HG02623 (cell line): Measurements from ENCODE around the gene DNAH1.
"Not testable (repeated sequence)": the region's sequence is repeated elsewhere in the genome, so short reads cannot be mapped to it uniquely, and the experiment has no call there.

Source experiments
- ATAC-seq: cut with Tn5 transposase; IDR thresholded peaks from one replicate; pipeline ENCODE4 v1.9.1; 2021; ENCODE audit warnings: moderate library complexity; ENCODE audit not compliant: unreplicated experiment

The DNAH1 gene

DNA sequence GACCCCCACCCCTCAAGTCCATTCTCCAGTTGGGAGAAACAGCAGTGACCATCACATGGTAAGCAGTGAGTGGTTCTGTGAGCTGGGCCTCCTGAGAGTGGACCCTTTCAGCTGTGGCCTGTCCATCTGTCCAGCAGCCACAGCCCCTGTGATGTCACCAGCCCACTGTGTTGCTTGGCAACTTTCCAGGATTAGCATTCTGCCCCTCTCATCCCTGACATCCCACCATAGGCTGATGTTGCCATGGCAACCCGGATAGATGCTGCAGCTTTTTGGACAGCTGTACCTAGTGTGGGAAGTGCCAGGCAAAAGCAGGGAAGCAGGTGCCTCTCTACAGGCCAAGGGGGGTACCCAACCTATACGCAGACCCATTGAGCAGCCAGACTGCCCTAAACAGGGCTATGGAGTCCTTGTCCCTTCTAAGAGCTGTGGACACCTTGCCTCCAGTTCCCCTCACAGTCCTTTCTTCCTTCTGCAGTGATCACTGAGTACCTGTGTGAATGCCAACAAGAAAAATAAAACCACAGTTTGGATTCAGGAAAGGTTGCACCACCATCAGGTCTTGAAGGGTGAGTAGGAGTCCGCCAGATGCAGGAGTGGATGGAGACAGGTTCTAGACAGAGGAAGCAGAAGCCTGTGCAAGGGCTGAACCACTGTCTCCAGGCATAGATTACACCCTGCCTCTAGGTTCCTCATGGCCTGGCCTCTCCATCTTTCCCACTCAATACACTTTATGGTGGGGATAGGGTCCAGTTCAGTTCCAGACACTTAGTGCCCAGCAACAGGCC lies at the start of gene DNAH1:
TSS of gene DNAH1 (plus strand) at position 343 of the 788 bp plus-strand sequence. CDS start 6,124 bp downstream, outside the sequence.
- ATAC-seq, result no peak

DNA sequence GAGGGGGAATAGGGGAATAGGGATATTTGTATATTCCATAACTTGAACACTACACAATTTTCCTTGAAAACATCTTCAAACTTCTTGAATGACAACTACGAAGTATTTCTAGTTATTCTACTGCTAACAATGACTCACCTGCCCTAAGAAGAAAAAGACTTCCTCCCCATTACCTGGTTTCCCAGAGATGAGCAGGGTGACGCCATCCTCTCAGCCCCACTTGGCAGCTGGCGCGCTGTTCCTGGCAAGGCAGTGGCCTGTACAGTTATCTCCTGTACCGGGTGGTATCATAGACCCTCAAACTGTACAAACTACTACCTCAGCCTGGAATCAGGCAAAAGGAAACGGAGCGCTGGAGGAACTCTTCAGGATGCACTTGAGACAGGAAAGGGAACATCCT lies 48.1 kb upstream of the DNAH1 start:
- ATAC-seq, result no peak

DNA sequence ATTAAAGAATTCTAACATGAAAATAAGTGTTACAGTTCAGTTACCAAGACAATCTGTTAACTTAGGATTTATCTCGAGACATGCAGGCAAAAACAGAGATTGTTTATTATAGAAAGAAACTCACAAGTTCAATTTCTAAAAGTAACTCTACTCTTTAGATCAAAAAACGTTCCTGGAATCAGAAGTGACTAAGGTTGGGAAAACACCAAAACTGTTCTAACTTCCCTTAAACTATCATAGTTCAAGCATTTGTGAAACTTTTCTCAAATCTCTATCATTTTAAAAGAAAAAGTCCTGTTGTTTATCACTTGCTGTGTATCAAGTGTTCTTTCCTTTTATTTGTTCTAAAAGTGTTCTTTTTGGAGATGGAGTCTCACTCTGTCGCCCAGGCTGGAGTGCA lies 46.3 kb upstream of the DNAH1 start:
- no peak for ATAC-seq

DNA sequence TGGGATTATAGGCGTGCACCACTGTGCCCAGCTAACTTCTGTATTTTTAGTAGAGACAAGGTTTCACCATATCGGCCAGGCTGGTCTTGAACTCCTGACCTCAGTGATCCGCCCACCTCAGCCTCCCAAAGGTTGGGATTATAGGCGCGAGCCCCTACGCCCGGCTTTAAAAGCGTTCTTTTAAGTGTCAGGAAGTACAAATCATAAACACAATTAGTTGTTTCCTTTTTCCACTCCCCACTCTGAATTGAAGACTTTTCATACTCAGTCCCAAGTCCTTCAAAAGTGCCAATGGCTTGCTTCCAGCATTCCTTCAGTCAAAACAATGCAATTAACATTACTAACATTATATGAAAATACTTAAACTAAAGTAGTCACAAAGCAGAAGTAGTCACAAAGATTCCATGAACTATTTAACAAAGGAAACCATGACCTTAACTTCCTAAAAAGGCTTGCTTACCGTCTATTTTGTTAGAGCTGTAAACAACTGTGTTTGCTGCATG lies 45.8 kb upstream of the DNAH1 start:
- ATAC-seq, result no peak

DNA sequence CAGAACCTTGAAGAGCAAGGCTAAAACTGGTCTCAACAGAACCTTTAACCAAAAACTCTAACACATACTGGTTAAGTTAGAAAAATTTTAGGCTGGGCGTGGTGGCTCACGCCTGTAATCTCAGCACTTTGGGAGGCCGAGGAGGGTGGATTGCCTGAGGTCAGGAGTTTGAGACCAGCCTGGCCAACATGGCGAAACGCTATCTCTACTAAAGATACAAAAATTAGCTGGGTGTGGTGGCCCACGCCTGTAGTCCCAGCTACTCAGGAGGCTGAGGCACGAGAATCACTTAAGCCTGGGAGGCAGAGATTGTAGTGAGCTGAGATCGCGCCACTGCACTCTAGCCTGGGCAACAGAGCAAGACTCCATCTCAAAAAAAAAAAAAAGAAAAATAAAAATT lies 43.9 kb upstream of the DNAH1 start:
- not testable (repeated sequence) for ATAC-seq

DNA sequence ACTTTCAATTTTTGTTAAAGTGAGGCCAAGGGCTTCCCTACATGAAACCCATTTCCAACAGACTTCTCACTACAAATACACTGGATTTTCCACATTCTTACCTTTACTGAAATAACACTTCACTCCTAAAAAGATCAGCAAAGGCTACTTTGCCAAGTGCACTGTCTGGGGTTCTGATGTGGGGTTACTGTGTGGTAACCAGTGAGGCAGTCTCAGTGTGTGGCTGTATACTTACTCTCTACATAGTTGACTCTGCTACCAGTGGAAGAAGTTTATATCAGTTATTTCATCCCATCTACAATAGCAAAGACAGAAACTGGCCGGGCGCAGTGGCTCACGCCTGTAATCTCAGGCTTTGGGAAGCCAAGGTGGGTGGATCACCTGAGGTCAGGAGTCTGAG lies 43.3 kb upstream of the DNAH1 start:
- ATAC-seq, result no peak

DNA sequence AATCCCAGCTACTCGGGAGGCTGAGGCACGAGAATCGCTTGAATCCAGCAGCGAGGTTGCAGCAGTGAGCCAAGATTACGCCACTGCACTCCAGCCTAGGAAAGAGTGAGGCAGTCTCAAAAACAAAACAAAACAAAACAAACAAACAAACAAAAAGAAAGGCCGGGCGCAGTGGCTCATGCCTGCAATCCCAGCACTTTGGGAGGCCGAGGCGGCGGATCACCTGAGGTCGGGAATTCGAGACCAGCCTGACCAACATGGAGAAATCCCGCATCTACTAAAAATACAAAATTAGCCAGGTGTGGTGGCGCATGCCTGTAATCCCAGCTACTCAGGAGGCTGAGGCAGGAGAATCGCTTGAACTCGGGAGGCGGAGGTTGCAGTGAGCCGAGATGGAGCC lies 41.3 kb upstream of the DNAH1 start:
- not testable (repeated sequence) for ATAC-seq

DNA sequence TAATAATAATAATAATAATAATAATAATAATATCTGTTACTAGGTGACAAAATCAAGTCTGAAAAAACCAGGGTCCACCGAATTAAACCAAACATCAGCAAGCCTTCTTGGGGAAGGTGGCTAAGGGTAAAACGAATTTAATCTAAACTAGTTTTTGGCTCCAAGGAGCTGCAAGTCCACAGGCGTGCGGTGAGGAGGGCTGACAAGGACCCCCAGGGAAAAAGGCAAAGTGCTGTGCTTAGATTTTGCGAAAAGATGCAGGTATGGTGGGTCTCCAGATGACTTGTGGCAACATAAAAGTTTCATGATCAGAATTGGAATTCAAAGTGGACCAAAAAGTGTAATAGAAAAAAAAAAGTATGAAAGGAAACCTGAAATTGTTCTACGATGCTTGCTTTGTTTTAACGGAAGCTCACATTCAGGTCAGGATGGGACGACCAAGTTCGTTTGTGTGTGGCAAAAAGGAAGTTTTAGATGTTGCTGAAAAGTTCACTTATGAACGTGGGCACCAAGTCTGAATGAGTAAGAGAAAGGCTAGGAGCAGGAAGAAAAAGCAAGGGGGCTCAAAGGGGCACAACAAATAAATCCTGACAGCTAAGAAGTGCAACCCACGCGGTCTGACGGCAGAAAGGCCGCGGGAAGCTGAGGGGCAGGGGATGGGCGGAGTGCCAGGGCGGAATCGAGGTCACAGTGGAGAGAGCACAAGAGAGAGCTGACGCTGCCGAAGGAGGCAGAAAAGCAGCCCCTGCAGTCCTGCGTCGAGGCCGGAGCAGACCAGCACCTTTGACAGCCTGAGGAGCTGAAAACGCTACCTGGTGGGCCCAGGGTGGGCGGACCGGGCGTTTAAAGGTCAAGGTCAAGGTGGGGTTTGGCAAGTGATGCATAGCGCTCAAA lies 38.8 kb upstream of the DNAH1 start:
- no peak for ATAC-seq

DNA sequence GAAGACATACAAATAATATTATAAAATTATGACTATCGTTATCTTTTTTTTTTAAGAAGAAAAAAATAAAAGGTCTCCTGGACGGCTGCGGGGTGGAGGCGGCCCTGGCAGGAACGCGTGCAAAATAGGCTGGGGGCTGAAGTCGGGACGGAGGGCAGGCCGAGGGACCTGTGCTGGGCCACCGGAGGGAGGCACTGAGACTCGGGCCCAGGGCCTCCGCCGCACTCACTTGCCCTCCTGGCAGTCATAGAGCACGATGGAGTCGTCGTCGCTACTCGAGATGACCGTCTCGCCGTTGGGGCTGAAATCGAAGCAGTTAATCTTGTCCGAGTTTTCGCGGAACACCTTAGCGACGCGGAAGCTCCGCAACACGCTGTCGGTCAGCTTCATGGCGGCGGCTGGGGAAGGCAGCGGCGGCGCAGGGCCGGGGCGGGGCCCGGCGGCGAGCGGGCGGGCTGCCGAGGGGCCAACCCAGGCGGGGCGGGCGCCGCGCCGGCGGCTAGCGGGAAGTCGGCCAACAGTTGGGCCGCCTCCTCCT lies 38.1 kb upstream of the DNAH1 start:
- ATAC-seq, result peak; percentile 56

DNA sequence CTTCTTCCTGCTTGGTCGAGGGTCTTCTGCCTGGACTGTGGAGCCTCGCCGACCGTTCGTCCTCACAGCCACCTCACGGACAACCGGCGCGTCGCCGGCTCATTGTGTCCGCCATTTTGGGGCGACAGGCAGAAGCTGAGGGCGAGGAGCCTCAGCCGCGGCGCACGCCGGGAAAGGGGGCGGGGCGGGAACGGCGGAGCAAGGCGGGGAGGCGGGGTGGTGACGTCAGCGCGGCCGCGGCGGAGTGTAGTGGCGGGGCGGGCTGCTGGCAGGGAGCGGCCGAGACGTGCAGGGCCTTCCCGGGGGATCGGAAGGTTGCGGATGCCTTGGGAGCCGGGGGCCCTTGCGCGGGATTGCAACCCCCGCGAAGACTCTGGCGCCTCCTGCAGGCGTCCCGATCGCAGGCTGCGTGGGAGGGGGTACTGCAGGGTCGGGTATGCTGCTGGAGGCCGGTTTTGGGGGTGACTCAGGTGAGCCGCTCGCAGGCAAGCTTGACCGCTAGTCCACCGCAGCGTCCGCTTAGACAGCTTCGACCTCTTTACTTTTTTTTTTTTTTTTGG lies 37.5 kb upstream of the DNAH1 start, which contains the start of gene WDR82:
TSS of gene WDR82 (minus strand) at position 140 of the 560 bp plus-strand sequence. CDS start 288 bp downstream, outside the sequence.
- peak; percentile 89 for ATAC-seq

DNA sequence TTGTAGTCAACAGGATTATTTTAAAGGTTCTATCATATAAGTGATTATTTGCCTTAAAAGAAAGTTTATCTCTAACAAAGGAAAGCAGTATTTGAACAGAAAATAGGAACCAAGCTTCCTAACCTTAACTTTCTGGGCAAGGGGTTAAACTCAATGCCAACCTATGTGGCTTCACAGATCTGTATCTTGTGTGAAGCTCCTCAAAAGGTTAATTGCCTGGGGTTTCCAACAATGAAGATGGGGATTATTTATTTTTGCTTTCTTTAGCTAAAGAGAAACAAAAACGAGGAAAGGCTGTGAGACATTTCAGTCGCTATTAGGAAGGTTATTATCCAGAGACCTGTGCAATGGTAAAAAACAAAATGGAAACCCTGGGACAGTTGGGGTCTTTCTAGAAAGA lies 36.5 kb upstream of the DNAH1 start:
- ATAC-seq, result no peak

DNA sequence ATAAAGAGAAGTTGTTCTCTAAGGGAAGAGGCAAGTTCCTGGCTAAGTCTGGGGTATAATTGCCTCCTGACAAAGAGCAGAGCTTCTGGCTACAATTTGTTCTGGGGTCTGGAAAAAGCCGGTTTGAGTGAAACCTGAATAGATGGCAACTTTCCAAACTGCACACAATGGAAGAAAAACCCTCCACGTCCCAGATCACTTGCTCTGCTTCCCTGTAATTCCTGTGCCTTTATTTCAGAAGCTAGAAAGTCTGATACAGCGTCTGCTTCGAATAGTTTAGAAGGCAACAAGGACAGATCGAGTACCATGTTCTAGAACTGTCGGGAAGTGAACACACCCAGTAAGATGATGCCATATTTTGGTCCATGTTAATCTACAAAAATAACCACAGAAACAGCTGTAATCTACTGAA lies 36.1 kb upstream of the DNAH1 start:
- no peak for ATAC-seq

DNA sequence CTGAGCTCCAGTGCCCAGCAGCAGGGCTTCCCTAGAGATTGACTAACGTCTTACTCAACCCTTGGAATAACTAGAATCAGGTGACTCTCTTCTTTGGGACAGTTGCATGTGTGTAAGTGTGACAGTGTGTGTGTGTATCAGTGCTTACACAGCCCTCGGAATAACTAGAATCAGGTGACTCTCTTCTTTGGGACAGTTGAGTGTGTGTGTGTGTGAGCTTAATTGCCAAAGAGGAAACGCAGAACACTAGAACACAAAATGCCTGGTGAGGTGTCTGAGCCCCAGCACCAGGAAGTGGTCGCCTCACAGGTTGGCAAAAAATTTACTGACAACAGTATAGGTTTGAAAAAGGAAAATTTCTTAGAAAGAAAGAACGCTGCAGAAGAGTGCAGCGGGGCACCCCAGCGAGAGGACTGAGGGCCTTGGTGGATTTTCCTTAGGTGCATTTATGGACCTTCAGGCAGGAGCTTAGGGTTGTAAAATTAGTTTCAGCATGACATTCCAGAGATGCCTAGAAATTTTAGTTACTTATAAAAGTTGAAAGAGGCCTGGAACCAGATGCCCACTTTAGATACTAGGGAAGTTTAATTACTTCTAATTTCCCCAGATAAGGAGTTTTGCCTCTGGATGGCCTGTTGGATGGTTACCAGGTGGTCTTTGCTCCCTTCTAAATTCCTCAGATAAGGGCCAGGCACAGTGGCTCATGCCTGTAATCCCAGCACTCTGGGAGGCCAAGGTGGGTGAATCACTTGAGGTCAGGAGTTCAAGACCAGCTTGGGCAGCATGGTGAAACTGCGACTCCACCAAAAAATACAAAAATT lies 33.9 kb upstream of the DNAH1 start:
- ATAC-seq, result no peak

DNA sequence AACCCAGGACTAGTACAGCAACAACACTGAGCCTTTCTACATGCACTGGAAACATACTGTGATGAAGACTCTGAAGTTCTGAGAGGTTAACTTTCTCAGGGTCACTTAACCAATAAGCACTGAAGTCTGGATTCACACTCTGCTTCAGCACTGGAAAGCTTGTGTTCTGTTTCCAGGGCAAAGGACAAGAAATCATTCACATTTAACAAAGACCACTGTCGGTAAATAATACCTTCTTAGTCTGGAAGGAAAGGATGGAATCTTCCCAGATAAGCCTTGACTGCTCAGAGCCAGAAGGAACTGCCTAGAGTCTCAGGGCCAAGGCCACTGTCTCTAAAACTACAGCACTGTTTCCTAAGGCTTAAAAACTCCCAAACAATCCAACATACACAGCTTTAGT lies 32.8 kb upstream of the DNAH1 start:
- ATAC-seq, result no peak

DNA sequence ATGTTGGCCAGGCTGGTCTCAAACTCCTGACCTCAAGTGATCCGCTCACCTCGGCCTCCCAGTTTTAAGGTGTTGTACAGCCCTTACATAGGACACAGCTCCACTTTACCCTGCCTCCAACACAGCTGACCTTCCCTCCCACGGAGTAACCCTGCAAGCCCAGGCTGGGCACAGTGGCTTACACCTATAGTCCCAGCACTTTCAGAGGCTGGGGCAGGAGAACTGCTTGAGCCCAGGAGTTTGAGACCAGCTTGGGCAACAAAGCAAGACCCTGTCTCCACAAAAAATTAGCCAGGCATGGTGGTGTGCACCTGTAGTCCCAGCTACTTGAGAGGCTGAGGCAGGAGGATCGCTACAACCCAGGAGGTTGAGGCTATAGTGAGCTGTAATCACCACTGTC lies 32.1 kb upstream of the DNAH1 start:
- not testable (repeated sequence) for ATAC-seq

DNA sequence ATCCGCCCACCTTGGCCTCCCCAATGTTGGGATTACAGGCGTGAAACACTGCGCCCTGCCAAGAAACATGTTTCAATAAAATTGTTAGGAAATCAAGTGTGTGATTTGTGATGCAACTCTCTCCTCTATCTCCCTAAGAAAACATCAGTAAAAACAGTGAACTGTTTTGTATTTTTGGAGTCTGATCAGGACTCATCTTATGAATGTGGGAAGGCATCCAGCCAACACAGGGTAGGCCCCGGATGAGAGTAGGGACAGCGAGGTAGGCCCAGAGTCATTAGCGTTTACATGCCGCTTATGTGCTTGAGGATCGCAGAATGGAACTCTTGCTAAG lies 29.4 kb upstream of the DNAH1 start:
- no peak for ATAC-seq

DNA sequence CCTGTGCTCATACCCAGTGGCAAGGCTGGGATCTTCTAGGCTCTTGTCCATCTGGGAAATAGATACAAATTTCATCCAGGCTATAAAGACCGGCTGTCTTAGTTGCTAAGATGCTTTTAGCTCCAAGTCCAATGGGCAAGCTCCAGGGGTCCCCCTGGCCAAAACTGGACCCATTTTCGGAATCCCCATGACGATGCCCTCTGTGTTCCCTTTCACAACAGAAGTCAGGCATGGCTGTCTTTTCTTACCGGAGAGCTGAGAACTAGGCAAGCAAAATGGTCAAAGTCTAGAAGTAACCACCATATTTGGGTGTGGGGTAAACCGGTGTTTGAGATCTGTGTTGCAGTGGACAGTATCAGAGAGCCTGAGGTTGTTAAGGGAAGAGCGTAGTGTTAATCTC lies 27.4 kb upstream of the DNAH1 start:
- ATAC-seq, result no peak

DNA sequence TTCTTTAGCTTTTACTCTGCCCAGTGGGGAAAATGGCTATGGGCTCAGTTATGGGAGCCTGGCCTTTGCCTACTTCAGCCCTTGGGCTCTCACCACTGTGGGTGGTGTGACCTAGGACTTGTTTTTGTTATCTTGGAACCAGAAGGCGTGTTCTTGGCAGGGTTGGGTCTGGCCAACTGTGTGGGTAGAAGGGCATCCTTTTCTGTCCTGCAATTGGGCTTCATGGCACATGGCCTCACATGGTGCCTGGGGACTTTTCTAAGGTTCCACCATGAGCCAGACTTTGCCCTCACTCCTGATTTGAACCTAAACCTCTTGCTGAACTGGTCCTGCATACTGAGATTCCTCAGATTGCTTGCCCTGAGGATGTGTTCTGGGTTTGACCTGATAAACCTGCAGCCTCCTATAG lies 26.8 kb upstream of the DNAH1 start:
- no peak for ATAC-seq

DNA sequence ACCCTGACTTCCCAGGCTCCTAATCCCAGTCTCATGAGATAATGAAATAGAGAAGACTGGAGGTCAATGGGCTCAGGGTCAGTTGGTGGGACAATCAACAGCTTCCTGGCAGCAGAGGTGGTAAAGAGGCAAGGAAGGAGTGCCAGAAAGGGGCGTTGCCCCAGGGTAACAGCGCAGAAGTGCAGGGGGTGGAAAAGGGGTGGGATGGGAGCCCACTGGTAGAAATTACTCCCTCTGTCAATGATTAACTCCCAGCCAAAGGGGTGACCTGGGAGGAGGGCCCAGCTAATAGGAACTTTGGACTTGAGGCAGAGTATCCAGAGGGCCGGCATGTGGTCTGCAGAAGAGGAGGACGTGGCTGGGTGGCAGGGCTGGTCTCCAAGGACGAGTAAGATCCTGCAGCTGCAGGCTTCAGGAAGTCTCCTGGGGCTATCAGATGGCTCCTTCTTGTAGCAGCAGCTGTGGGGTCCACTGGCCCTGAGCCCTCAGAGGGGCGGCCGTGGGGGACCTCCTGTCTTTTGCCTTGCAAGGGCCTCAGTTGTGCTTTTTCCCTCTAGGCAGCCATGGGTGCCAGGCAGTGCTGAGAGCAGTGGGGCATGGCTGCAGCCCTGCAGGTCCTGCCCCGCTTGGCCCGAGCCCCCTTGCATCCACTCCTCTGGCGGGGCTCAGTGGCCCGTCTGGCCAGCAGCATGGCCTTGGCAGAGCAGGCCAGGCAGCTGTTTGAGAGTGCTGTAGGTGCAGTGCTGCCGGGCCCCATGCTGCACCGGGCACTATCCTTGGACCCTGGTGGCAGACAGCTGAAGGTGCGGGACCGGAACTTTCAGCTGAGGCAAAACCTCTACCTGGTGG lies 26.1 kb upstream of the DNAH1 start:
- ATAC-seq, result no peak
